Endothelial cell (in vitro differentiated cells): Measurements from ENCODE around the gene MTR. TPM values are rescaled to one million over a fixed set of nuclear protein-coding genes. Genes with fewer than 3 reads are reported as not detected.

Experiments used
- DNase-seq: peaks from one replicate; pipeline ENCODE4 v3.0.0; 2021; ENCODE audit warnings: low spot score
- H3K27ac Mint-ChIP-seq: one replicate; pipeline ENCODE4 v1.8.0; 2021; ENCODE audit warnings: mixed read lengths, inconsistent platforms; ENCODE audit not compliant: unreplicated experiment
- H3K27me3 Mint-ChIP-seq: one replicate; pipeline ENCODE4 v1.8.0; 2021; ENCODE audit warnings: mild to moderate bottlenecking, moderate library complexity, mixed read lengths, inconsistent platforms; ENCODE audit not compliant: unreplicated experiment
- H3K36me3 Mint-ChIP-seq: one replicate; pipeline ENCODE4 v1.8.0; 2021; ENCODE audit warnings: mild to moderate bottlenecking, low read depth, mixed read lengths, inconsistent platforms; ENCODE audit not compliant: unreplicated experiment
- H3K4me1 Mint-ChIP-seq: one replicate; pipeline ENCODE4 v1.8.0; 2021; ENCODE audit warnings: mild to moderate bottlenecking, mixed read lengths, inconsistent platforms; ENCODE audit not compliant: unreplicated experiment
- H3K4me3 Mint-ChIP-seq: one replicate; pipeline ENCODE4 v1.8.0; 2021; ENCODE audit warnings: mild to moderate bottlenecking, mixed read lengths, inconsistent platforms; ENCODE audit not compliant: unreplicated experiment
- H3K9me3 Mint-ChIP-seq: one replicate; pipeline ENCODE4 v1.8.0; 2021; ENCODE audit warnings: mixed read lengths, inconsistent platforms; ENCODE audit not compliant: unreplicated experiment
- total RNA-seq: library from RNA; stranded (reverse); fragmentation: NEBNext Ultra II Directional; extraction: Animal tissue kit (Norgen Biotek cat#: 25700); gene quantifications from one replicate; pipeline ENCODE4 v1.2.1, GENCODE V29; 2021; ENCODE audit not compliant: unreplicated experiment
- TF ChIP-seq, protein P1 (sequence below): fragments of 200-600 bp; sonication (generic); IDR thresholded peaks from one replicate; pipeline ENCODE4 v1.5.0; 2021; ENCODE audit warnings: antibody characterized with exemption; ENCODE audit not compliant: unreplicated experiment

Gene MTR
- total RNA-seq, 1 donor from 2014 or later: 44.5 TPM

DNA sequence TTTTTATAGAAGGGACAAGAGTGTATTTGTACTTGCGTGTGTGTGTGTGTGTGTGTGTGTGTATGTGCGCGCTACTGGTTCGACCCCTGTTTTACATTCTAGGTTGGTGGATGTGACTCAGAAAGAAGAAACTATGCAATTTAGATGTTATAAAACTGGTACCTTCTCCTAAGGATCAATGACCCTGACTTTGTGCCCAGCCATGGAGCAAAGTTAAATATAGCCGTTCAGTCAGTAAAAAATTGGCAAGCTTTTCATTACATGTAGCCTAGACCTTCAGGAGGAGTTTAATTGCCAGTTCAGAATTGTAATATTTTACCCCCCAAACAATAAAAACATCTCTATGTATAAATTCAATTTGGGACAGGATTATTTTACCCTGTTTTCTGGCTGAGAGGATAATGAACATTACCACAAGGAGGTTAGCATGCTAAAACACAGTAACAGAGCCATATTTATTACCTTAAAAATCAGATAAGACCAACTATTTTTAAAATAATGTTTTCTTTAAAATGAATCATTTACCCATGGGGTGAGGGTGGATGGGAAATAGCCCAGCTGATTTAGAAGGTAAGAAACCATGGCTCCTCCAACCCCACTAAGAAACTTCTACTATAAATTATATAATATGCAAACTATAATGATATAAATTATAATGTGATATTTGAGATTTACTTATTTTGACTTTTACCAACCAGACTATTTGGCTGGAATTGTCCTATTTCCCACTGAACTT lies 33.5 kb upstream of the MTR start:
- peaks cover 4% of the 10 kb centered on the region for H3K27me3 Mint-ChIP-seq
- no peaks in the 10 kb centered on the region for H3K4me1 Mint-ChIP-seq
- no peaks in the 10 kb centered on the region for H3K9me3 Mint-ChIP-seq
- no peaks in the 10 kb centered on the region for H3K36me3 Mint-ChIP-seq
- H3K4me3 Mint-ChIP-seq: no peak overlapping the region
- TF ChIP-seq, protein P1, sequence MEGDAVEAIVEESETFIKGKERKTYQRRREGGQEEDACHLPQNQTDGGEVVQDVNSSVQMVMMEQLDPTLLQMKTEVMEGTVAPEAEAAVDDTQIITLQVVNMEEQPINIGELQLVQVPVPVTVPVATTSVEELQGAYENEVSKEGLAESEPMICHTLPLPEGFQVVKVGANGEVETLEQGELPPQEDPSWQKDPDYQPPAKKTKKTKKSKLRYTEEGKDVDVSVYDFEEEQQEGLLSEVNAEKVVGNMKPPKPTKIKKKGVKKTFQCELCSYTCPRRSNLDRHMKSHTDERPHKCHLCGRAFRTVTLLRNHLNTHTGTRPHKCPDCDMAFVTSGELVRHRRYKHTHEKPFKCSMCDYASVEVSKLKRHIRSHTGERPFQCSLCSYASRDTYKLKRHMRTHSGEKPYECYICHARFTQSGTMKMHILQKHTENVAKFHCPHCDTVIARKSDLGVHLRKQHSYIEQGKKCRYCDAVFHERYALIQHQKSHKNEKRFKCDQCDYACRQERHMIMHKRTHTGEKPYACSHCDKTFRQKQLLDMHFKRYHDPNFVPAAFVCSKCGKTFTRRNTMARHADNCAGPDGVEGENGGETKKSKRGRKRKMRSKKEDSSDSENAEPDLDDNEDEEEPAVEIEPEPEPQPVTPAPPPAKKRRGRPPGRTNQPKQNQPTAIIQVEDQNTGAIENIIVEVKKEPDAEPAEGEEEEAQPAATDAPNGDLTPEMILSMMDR: no peak
- no peak for DNase-seq
- H3K27ac Mint-ChIP-seq: no peak overlapping the region

DNA sequence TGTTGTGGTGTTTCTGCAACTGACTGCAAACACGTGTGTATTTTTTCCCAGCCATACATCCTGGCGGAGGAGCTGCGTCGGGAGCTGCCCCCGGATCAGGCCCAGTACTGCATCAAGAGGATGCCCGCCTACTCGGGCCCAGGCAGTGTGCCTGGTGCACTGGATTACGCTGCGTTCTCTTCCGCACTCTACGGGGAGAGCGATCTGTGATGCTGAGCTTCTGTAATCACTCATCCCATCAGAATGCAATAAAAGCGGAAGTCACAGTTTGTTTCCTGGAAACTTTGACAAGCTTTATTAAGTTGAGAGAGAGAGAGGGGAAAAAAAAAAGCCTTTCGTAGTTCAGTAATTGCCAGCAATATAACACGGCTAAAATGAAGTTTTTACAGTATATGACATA lies 32.7 kb upstream of the MTR start:
- Mint-ChIP-seq H3K4me1 (no peaks in the 10 kb centered on the region), H3K9me3 (no peaks in the 10 kb centered on the region), H3K27ac (no peak overlapping the region), H3K4me3 (no peak overlapping the region), H3K27me3 (peaks cover 2% of the 10 kb centered on the region), H3K36me3 (no peaks in the 10 kb centered on the region)
- no peak for DNase-seq
- TF ChIP-seq, protein P1: no peak

GRCh38 chr1:236765831-236766230 lies 29.3 kb upstream of the MTR start:
- TF ChIP-seq, protein P1: no peak
- Mint-ChIP-seq H3K36me3 (no peaks in the 10 kb centered on the region), H3K4me3 (no peak overlapping the region), H3K4me1 (peaks cover 5% of the 10 kb centered on the region), H3K27ac (no peak overlapping the region), H3K27me3 (peaks cover 2% of the 10 kb centered on the region), H3K9me3 (no peaks in the 10 kb centered on the region)
- no peak for DNase-seq

DNA sequence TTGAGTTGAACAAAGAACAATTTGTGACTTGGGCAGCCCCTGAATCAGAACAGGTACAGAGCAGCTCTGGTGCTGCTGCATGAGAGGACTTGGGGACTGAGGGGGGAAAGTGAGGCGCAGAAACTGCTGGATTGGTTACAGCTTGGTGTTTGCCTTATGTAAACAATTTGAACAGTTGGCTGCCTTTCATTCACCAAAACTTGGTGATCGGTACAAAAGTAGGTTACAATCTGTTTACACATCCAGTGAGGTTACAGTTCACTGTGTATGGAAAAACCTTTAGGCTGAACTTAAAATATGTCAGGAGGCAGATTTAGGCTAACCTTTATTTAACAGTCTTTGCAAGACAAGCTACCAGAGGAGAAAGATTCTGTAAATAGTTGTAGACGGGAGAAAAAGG lies 28.6 kb upstream of the MTR start:
- H3K36me3 Mint-ChIP-seq: no peaks in the 10 kb centered on the region
- no peak overlapping the region for H3K4me3 Mint-ChIP-seq
- no peak for DNase-seq
- H3K27me3 Mint-ChIP-seq: peaks cover 2% of the 10 kb centered on the region
- no peak overlapping the region for H3K27ac Mint-ChIP-seq
- TF ChIP-seq, protein P1: no peak
- no peaks in the 10 kb centered on the region for H3K9me3 Mint-ChIP-seq
- peaks cover 5% of the 10 kb centered on the region for H3K4me1 Mint-ChIP-seq

GRCh38 chr1:236767276-236767675 lies 27.8 kb upstream of the MTR start:
- Mint-ChIP-seq H3K4me1 (peaks cover 5% of the 10 kb centered on the region), H3K9me3 (no peaks in the 10 kb centered on the region), H3K27me3 (peaks cover 2% of the 10 kb centered on the region), H3K27ac (no peak overlapping the region), H3K36me3 (no peaks in the 10 kb centered on the region), H3K4me3 (no peak overlapping the region)
- no peak for DNase-seq
- TF ChIP-seq, protein P1: no peak
